Activated CD8-positive, alpha-beta memory T cell treated with anti-CD3 and anti-CD28 coated beads, Interleukin-2, amount 50 U/mL, for 24 hours (primary cell): ENCODE results near the gene ODAD2.
"Not testable (repeated sequence)": the region's sequence is repeated elsewhere in the genome, so short reads cannot be mapped to it uniquely, and the experiment has no call there.

Experiments used
- DNase-seq: peaks from one replicate; pipeline ENCODE4 v3.0.0-alpha.2; 2020; ENCODE audit errors: extremely low read depth

The ODAD2 gene

GRCh38 chr10:27998954-27999275 lies at the start of gene ODAD2:
Gene ODAD2 (minus strand): TSS chr10:27999079. CDS start chr10:27995142, 3,937 bp downstream.
- DNase-seq, result no peak

- no peak for DNase-seq
Measured at GRCh38 chr10:28047061-28047460, 48.2 kb upstream of the ODAD2 start.

- DNase-seq, result no peak
Measured at GRCh38 chr10:28046579-28046978, 47.7 kb upstream of the ODAD2 start.

GRCh38 chr10:28043941-28044340 lies 45.1 kb upstream of the ODAD2 start:
- no peak for DNase-seq

DNA sequence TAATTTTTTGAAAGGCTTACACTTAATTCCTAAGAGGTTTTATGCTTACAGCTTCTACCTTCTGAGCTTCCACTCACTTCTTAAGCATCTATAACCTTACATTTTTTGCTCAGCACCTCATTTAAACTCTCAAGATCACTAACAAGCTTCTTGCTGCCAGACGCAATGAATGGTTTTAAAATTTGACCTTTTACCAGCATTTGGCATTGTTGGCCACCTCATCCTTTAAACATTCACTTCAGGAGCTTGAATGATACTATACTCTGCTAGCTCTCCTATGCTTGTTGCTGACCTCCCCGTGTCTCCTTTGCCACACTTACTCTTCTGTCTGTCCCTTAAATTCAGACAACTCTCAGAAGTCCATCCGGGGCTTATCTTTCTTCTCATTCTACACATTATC lies 37.7 kb upstream of the ODAD2 start:
- DNase-seq, result no peak

DNA sequence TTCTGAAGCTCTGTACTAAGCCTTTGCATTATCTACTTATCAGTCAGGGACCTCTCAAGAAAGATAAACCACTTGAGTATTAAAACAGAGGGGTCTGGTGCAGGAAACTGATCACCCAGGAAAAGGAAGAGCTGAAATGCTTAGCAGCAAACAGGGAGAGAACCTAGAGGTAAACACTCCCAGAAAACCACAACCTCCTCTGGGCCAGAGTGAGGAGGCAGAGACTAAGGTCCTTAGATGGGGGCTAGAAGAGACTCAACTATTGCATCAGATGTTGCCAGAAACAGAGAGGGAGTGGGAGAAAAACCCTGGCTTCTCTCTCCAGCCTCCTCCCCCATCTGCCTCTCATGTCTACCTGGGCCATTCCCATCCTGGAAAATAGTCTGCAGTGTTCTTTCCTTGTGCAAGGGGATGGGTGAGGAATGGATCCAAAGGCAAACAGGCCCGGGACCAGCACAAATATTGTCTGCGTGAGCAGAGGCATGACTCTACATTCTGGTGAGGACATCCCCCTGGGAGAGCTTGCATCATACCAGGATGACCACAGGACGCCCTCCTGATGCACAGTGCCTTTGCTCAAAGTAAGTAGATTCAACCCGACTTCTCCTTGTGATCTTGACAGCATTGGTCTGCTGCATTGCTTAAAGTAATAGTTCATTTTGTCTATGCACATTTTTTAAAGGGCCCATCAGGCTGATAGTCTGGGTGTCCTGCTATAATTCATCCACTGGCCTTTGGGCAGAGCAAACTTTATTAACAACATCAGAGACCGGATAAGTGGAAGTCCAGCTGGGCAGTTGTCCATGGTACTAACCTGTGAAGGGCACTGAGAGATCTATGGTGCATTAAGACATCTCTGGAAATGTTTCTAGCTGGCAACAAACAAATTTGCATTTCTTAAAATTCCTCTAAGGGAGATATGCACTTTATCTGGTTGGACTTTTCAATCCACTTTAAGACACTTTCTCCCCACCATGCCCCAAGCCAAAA lies 22.4 kb upstream of the ODAD2 start:
- DNase-seq, result no peak

DNA sequence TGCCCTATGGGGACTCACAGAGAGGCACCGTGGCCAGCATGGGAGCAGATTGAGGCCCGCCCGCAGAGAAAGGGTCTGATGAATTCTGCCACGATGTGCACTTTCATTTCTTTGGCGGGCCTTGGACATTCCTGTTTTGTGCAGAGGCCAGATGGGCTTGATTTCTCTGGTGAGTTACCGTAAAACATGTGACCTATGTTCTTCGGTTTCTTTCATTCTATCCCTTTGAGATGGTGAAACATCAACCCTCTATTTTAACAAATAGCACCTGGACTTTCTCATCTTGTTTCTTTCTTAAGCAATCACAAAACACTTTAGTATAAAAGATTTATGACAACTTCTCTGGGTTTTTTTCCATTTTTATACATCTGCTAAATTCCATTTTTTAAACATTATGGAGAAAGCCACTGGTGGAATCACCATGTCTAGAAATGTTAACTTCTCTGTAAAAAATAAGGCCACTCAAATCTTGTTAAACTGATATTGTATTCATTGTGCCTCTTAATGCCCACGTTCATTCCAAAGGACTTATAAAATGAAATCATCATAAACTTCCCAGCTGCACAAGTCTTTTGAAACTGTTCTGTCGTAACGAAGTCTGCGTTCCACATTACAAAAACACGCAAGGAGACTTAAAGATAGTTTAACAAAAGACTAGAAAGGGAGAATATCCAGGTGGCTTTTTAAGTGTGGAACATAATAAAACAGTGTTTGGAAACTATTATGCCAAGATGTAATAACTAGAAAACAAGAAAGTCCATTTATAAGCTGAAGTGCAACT lies 21.4 kb upstream of the ODAD2 start:
- no peak for DNase-seq

- no peak for DNase-seq
Measured at GRCh38 chr10:28014651-28015050, 15.8 kb upstream of the ODAD2 start.

DNA sequence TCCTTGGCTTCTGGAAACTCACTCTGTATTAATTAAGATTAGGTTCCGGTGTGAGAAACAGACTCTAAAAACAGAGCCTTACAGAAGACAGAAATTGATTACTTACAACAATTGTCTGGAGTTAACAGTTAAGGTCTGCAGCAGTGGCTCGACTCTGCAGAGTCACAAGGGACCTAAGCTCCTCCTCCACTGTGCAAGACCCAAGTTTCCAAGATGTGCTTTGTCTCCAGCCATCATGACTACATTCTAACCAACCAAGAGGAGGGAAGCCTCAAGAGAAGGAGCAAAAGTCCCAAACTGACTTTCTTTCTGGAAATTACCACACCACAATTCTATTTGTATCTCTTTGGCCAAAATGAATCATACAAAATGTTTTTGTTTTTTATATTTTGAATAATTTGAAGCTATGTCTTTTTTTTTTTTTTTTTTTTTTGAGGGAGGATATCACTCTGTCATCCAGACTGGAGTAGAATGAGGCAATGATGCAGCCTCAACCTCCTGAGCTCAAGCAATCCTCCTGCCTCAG lies 14.2 kb upstream of the ODAD2 start:
- DNase-seq, result no peak

DNA sequence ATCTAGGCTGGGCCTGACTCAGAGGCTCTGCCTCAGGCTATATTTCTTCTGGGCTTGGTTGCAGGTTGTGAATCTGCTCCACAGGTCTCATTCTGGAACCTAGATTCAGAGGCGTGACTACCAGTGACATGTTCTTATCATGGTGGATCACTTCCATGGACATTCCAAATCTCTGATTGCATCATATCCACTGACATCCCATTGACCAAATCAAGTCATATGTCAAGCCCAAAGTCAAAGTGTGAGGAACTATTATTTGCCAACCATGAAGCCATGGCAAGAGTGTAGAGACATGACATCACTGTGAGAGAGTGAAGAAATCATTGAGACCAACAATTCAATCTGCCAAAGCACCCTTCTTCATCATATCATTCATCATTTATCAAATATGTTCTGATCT lies 11.9 kb upstream of the ODAD2 start:
- no peak for DNase-seq

DNA sequence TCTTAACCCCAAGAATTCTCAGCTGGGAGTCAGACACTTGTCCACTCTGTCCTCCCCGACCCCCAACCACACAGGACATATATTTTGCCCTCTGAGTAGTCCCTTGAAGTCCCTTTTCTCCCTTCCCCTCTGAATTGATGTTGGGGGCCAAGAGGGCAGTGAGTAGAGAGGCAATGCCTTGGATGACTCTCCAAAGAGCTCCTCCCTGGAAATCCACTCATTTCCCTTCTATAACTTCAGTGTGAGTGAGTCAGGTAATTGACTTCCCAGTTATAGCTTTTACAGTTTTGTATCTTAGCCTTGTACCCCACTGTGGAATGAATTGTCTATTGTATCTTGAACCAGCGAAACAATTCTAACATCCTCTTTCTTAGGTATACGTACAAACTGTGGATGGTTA lies 9.2 kb upstream of the ODAD2 start:
- no peak for DNase-seq

- no peak for DNase-seq
Measured at GRCh38 chr10:28001353-28001752, 2.5 kb upstream of the ODAD2 start.

GRCh38 chr10:27998178-27998953 lies 513 bp downstream of the ODAD2 start:
- no peak for DNase-seq

- no peak for DNase-seq
Measured at GRCh38 chr10:27997865-27998177, 1.1 kb downstream of the ODAD2 start.

- DNase-seq, result no peak
Measured at GRCh38 chr10:27995311-27995710, 3.6 kb downstream of the ODAD2 start.

DNA sequence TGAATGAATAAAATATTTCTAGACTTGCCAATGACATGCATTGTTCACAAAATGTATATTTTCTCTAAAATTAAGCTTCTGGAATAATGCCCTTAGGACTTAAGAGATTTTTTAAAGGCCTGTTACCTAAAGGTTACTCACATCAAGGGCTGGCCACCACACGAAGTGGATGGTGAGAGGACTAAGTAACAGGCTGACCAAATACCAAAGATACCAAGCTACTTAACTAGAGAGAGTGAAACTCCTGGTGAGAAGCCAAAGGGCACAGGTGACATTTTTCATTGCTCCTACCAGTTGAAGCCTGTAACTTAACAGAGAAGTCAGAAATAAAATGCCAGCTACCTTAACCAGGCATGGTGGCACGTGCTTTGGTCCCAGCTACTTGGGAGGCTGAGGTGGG lies 9.5 kb downstream of the ODAD2 start:
- DNase-seq, result not testable (repeated sequence)

DNA sequence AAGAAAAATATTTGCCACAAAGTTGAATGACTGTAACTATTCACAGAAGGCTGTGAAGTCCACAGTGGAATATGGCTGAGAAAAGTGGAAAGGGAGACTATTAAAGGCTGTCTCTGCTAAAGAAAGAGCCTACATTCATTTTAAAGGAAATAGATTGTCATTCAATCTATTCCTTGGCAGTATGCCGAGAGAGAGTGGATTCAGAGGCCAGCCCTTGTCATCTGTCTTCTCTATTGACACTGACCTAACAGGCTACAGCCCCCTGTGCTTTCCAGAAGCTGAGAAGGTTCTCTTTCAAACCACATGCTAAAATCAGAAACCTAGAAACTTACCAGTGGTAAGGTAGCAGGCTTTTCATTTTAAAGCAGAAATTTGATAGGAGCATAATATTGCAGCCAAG lies 12.1 kb downstream of the ODAD2 start:
- no peak for DNase-seq

- no peak for DNase-seq
Measured at GRCh38 chr10:27982875-27983543, 15.9 kb downstream of the ODAD2 start.

DNA sequence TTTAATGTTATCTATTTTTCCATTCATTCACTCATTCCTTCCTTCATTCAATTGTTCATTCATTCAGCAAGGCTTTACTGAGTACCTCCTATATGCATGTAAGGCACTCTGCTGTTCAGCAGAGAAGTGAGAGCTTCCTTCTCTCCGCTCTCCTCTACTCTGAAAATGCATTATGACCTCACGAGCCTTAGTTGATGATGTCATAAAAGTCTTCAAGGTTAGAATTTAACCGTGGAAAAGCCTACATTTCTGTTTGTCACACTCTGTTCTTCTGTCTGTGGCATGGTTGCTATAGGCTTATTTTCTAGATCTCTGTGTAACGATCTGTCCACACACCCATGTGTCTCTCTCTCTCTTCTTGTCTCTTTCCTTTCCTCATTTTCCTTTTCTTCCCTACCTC lies 17.1 kb downstream of the ODAD2 start:
- DNase-seq, result no peak

GRCh38 chr10:27970795-27971194 lies 28.1 kb downstream of the ODAD2 start:
- not testable (repeated sequence) for DNase-seq

GRCh38 chr10:27969931-27970330 lies 28.9 kb downstream of the ODAD2 start:
- not testable (repeated sequence) for DNase-seq
